ENCODE measurements around the gene RILPL1. TPM values are rescaled to one million over a fixed set of nuclear protein-coding genes. Genes with fewer than 3 reads are reported as not detected.
"Not testable (repeated sequence)": the region's sequence is repeated elsewhere in the genome, so short reads cannot be mapped to it uniquely, and the experiment has no call there.

The RILPL1 gene
- total RNA-seq, 1 donor from 2014 or later: 39.5 TPM

GRCh38 chr12:123441523-123442164, 91.9 kb downstream of the RILPL1 start:
- no peak for DNase-seq (ENCODE audit: low spot score)
- TF ChIP-seq, protein P1, sequence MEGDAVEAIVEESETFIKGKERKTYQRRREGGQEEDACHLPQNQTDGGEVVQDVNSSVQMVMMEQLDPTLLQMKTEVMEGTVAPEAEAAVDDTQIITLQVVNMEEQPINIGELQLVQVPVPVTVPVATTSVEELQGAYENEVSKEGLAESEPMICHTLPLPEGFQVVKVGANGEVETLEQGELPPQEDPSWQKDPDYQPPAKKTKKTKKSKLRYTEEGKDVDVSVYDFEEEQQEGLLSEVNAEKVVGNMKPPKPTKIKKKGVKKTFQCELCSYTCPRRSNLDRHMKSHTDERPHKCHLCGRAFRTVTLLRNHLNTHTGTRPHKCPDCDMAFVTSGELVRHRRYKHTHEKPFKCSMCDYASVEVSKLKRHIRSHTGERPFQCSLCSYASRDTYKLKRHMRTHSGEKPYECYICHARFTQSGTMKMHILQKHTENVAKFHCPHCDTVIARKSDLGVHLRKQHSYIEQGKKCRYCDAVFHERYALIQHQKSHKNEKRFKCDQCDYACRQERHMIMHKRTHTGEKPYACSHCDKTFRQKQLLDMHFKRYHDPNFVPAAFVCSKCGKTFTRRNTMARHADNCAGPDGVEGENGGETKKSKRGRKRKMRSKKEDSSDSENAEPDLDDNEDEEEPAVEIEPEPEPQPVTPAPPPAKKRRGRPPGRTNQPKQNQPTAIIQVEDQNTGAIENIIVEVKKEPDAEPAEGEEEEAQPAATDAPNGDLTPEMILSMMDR (IDR thresholded peaks at IDR 0.05): no peak

GRCh38 chr12:123436017-123436964, 97.2 kb downstream of the RILPL1 start, which contains the start of gene RILPL2:
Gene RILPL2 (minus strand): TSS chr12:123436684. CDS start chr12:123436420, 264 bp downstream.
- H3K4me1 Mint-ChIP-seq (ENCODE audit: low read depth): peaks cover 24% of the 10 kb centered on the region
- H3K27ac Mint-ChIP-seq (ENCODE audit: unreplicated experiment): peak within 1 kb of the TSS; percentile 85
- TF ChIP-seq, protein P1 (IDR thresholded peaks at IDR 0.05): peak; percentile 33
- no peaks in the 10 kb centered on the region for H3K9me3 Mint-ChIP-seq (ENCODE audit: low read depth)
- no peaks in the 10 kb centered on the region for H3K27me3 Mint-ChIP-seq (ENCODE audit: low read depth)
- H3K36me3 Mint-ChIP-seq (ENCODE audit: low read depth): no peaks in the 10 kb centered on the region
- DNase-seq (ENCODE audit: low spot score): peak; percentile 88
- H3K4me3 Mint-ChIP-seq (ENCODE audit: unreplicated experiment): peak within 1 kb of the TSS; percentile 95

More at GRCh38 chr12:123441523-123442164, 91.9 kb downstream of the RILPL1 start:
- Mint-ChIP-seq H3K27ac (ENCODE audit: unreplicated experiment) (no peak overlapping the region), H3K27me3 (ENCODE audit: low read depth) (no peaks in the 10 kb centered on the region), H3K9me3 (ENCODE audit: low read depth) (no peaks in the 10 kb centered on the region), H3K4me1 (ENCODE audit: low read depth) (peaks cover 22% of the 10 kb centered on the region), H3K4me3 (ENCODE audit: unreplicated experiment) (no peak overlapping the region), H3K36me3 (ENCODE audit: low read depth) (no peaks in the 10 kb centered on the region)

DNA sequence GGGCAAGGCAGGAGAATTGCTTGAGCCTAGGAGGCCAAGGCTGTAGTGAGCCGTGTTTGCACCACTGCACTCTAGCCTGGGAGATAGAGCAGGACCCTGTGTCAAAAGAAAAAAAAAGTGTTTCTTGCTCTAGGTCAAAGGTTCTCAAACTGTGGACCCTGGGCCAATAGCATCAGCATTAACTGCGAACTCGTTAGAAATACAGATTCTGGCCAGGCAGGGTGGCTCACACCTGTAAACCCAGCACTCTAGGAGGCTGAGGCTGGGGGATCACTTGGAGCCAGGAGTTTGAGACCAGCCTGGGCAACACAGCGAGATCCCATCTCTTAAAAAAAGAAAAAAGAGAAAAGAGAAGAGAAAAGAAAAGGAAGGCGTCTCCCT, 97.9 kb downstream of the RILPL1 start:
- no peak for DNase-seq (ENCODE audit: low spot score)
- TF ChIP-seq, protein P1 (IDR thresholded peaks at IDR 0.05): no peak
- Mint-ChIP-seq H3K4me3 (ENCODE audit: unreplicated experiment) (peak overlapping the region; percentile 95), H3K27me3 (ENCODE audit: low read depth) (no peaks in the 10 kb centered on the region), H3K27ac (ENCODE audit: unreplicated experiment) (no peak overlapping the region), H3K9me3 (ENCODE audit: low read depth) (no peaks in the 10 kb centered on the region), H3K36me3 (ENCODE audit: low read depth) (no peaks in the 10 kb centered on the region), H3K4me1 (ENCODE audit: low read depth) (peaks cover 24% of the 10 kb centered on the region)

DNA sequence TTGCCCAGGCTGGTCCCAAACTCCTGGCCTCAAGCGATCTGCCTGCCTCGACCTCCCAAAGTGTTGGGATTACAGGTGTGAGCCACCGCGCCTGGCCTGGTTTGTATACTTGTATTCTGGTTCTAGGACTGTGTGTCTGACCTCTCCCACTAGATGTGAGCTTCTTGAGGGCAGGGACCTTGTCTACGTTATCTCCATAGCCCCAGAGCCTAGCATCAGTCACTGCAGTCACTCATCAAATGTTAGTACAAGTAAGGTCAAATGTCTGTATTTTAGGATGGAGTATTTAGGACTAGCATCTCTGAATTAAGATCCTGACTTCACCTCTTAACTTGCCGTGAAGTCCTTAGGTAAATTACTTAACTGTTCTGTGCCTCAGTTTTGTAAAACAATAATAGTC, 99.9 kb downstream of the RILPL1 start:
- DNase-seq (ENCODE audit: low spot score): no peak
- Mint-ChIP-seq H3K9me3 (ENCODE audit: low read depth) (no peaks in the 10 kb centered on the region), H3K4me1 (ENCODE audit: low read depth) (peaks cover 24% of the 10 kb centered on the region), H3K4me3 (ENCODE audit: unreplicated experiment) (no peak overlapping the region), H3K27ac (ENCODE audit: unreplicated experiment) (no peak overlapping the region), H3K27me3 (ENCODE audit: low read depth) (no peaks in the 10 kb centered on the region), H3K36me3 (ENCODE audit: low read depth) (no peaks in the 10 kb centered on the region)
- TF ChIP-seq, protein P1 (IDR thresholded peaks at IDR 0.05): no peak

- H3K4me3 Mint-ChIP-seq (ENCODE audit: unreplicated experiment): peak overlapping the region; percentile 17
- not testable (repeated sequence) for DNase-seq (ENCODE audit: low spot score); H3K27me3 Mint-ChIP-seq (ENCODE audit: low read depth)
Observed at GRCh38 chr12:123431951-123432817, 101.3 kb downstream of the RILPL1 start.

DNA sequence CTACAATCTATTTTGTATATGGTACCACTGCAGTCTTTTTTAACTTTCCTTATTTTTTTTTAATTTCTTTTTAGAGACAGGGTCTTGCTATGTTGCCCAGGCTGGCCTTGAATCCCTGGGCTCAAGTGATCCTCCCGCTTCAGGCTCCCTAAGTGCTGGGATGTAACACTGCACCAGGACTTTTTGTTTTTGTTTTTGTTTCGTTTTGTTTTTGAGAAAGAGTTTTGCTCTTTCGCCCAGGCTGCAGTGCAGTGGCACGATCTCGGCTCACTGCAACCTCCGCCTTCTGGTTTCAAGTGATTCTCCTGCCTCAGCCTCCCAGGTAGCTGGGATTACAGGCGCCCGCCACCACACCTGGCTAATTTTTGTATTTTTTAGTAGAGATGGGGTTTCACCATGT, 104.4 kb downstream of the RILPL1 start:
- H3K27ac Mint-ChIP-seq (ENCODE audit: unreplicated experiment); H3K9me3 Mint-ChIP-seq (ENCODE audit: low read depth); H3K36me3 Mint-ChIP-seq (ENCODE audit: low read depth); H3K4me3 Mint-ChIP-seq (ENCODE audit: unreplicated experiment); DNase-seq (ENCODE audit: low spot score); H3K4me1 Mint-ChIP-seq (ENCODE audit: low read depth); H3K27me3 Mint-ChIP-seq (ENCODE audit: low read depth): not testable (repeated sequence)

More at GRCh38 chr12:123431951-123432817, 101.3 kb downstream of the RILPL1 start:
- H3K27ac Mint-ChIP-seq (ENCODE audit: unreplicated experiment): peak overlapping the region; percentile 64
- H3K4me1 Mint-ChIP-seq (ENCODE audit: low read depth): peaks cover 24% of the 10 kb centered on the region
- not testable (repeated sequence) for H3K36me3 Mint-ChIP-seq (ENCODE audit: low read depth); H3K9me3 Mint-ChIP-seq (ENCODE audit: low read depth)
